Testis (tissue), 3 donors: Measurements from ENCODE around the gene DSP. TPM values are rescaled to one million over a fixed set of nuclear protein-coding genes. Genes with fewer than 3 reads are reported as not detected.

Experiments used
- DNase-seq: peaks from one replicate; pipeline ENCODE4 v3.0.0-alpha.2; 2019
- H3K27ac ChIP-seq, 2 donors: fragments of 200-600 bp; sonication (generic); one replicate each; pipeline ENCODE4 v1.5.1; 2019
- H3K27me3 ChIP-seq: fragments of 200-600 bp; sonication (generic); one replicate; pipeline ENCODE4 v1.5.1; 2019
- H3K36me3 ChIP-seq: fragments of 200-600 bp; sonication (generic); one replicate; pipeline ENCODE4 v1.5.1; 2017; ENCODE audit warnings: low read depth; ENCODE audit errors: missing control alignments
- H3K4me1 ChIP-seq: fragments of 200-600 bp; sonication (generic); one replicate; pipeline ENCODE4 v1.5.1; 2019
- H3K4me3 ChIP-seq, 2 donors: fragments of 200-600 bp; sonication (generic); one replicate each; pipeline ENCODE4 v1.5.1; 2017 to 2019
- H3K9me3 ChIP-seq: fragments of 200-600 bp; sonication (generic); one replicate; pipeline ENCODE4 v1.5.1; 2017
- CTCF ChIP-seq, 3 experiments: fragments of 450-650 bp in 2 of 3; fragments of 200-600 bp in 1 of 3; sonication (generic) in 1 of 3; IDR thresholded peaks; one replicate each; pipeline ENCODE4 v1.5.1; 2016 to 2019; ENCODE audit warnings: antibody characterized with exemption in 3 of 3, mild to moderate bottlenecking in 2 of 3, moderate library complexity in 1 of 3
- POLR2A ChIP-seq: fragments of 450-650 bp; IDR thresholded peaks from one replicate; pipeline ENCODE4 v1.6.1; 2017; ENCODE audit warnings: antibody characterized with exemption, mild to moderate bottlenecking, moderate library complexity
- WGBS, 2 donors: methylation state at CpG; one replicate each; pipeline ENCODE4 v1.1.5; 2018; 5-methylcytosine and 5-hydroxymethylcytosine counted together
- intact Hi-C: fragments of 100-400 bp; cut with DNase I; formaldehyde crosslinking; loops from one replicate; pipeline ENCODE4 v1.15.1; 2023; ENCODE audit warnings: low total_unique reads
- polyA plus RNA-seq: library from polyadenylated mRNA; stranded (reverse); fragments of 350-450 nt; fragmentation: Illumina TruSeq; extraction: RNeasy Lipid Tissue Mini Kit (QIAGEN cat#74804); gene quantifications from one replicate; pipeline ENCODE4 v1.2.3, GENCODE V29; 2014; ENCODE audit warnings: low read depth, low replicate concordance; ENCODE audit not compliant: insufficient read depth
- total RNA-seq, 2 donors: library from RNA; depleted of rRNA; stranded (reverse); fragments of >200 nt; gene quantifications; one replicate each; pipeline ENCODE4 v1.2.3, GENCODE V29; 2016

Gene DSP
- total and polyA plus RNA-seq, 3 donors from 2014 or later: 3.6 to 4.5 (median 4.1) TPM

- H3K27me3 ChIP-seq: no peaks in the 10 kb centered on the region
- no peaks in the 10 kb centered on the region for H3K36me3 ChIP-seq
- TF ChIP-seq CTCF (IDR thresholded peaks at IDR 0.05) (no peak), POLR2A (no peak)
- no peak overlapping the region for H3K4me3 ChIP-seq
- no peak for DNase-seq
- no peak overlapping the region for H3K27ac ChIP-seq
- H3K9me3 ChIP-seq: no peaks in the 10 kb centered on the region
- intact Hi-C loops: no loop called here
- no peaks in the 10 kb centered on the region for H3K4me1 ChIP-seq
Measured at GRCh38 chr6:7522873-7523272, 18.6 kb upstream of the DSP start.

DNA sequence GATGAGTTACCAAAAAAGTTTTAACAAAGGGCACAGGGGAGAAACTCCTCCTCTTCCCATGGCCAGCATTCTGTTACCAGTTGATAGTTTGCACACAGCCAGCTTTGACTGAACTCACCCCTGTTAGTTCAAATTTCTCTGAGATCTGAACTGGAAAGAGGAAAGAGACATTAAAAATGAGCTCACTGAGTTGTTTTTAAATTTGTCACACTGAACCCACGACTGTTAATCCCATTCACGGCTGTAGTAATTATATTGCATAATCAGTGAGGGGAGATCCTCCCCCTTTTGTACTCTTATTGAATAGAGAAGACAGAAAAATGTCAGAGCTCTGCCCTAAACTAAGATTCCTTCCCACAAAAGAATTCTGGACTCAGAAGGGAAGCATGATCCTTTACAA is 17.5 kb upstream of the DSP start:
- intact Hi-C loops: no loop called here
- 37 to 61% methylated on average over 2 of the region's 2 CpGs for WGBS, 2 donors
- no peak overlapping the region for H3K4me3 ChIP-seq
- DNase-seq: no peak
- no peaks in the 10 kb centered on the region for H3K36me3 ChIP-seq
- H3K4me1 ChIP-seq: no peaks in the 10 kb centered on the region
- H3K27ac ChIP-seq: no peak overlapping the region
- H3K9me3 ChIP-seq: no peaks in the 10 kb centered on the region
- H3K27me3 ChIP-seq: no peaks in the 10 kb centered on the region
- TF ChIP-seq POLR2A (no peak), CTCF (IDR thresholded peaks at IDR 0.05) (no peak)

- 45 to 48% methylated on average over 11 of the region's 11 CpGs for whole genome bisulfite sequencing, 2 donors
- Histone ChIP-seq H3K27ac (no peak overlapping the region), H3K36me3 (no peaks in the 10 kb centered on the region), H3K4me3 (no peak overlapping the region), H3K9me3 (no peaks in the 10 kb centered on the region), H3K27me3 (no peaks in the 10 kb centered on the region), H3K4me1 (no peaks in the 10 kb centered on the region)
- intact Hi-C loops: no loop called here
- TF ChIP-seq POLR2A (no peak), CTCF (IDR thresholded peaks at IDR 0.05) (no peak)
- no peak for DNase-seq
Measured at GRCh38 chr6:7526755-7527154, 14.7 kb upstream of the DSP start.

DNA sequence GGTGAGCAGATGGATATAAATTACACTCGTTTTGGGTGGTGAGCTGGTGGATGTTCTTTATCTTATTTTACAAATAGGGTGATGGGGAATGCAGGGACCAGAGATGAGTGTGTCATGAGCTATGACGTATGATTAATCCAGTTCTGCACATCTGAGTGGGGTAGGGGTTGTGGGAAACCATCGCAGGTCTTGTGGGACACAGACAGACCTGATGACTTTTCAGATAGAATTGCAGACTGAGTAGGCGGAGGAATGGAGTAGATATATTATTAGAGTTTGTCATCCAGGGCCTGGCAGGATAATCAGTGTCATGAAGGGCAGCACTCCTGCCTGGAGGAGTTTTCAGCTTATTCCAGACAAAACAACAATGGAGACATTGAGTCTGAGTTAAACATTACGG is 12.9 kb upstream of the DSP start:
- DNase-seq: no peak
- Histone ChIP-seq H3K9me3 (no peaks in the 10 kb centered on the region), H3K27ac (no peak overlapping the region), H3K4me3 (no peak overlapping the region), H3K4me1 (no peaks in the 10 kb centered on the region), H3K27me3 (no peaks in the 10 kb centered on the region), H3K36me3 (no peaks in the 10 kb centered on the region)
- TF ChIP-seq CTCF (IDR thresholded peaks at IDR 0.05) (no peak), POLR2A (no peak)
- intact Hi-C loops: no loop called here
- 39 to 54% methylated on average over 5 of the region's 5 CpGs for WGBS, 2 donors

DNA sequence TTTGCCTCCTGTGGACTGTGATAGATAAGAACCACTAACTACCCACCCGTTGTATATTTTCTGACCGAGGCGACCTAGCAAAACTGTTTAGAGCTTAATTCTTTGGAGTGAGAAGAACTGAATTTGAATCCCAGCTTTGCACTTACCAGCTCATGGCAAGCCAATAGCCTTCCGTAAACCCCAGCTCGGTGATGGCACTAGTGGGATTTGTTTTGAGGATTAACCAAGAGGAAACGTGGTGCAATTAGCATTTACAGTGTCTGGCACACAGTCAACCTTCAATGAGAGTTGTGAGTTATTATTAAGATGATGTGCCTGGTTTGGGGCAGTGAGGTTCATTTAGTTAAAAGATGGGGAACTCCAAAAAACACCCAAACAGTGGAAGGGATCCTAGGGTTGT is 12.3 kb upstream of the DSP start:
- TF ChIP-seq CTCF (IDR thresholded peaks at IDR 0.05) (no peak), POLR2A (no peak)
- no peaks in the 10 kb centered on the region for H3K4me1 ChIP-seq
- no peaks in the 10 kb centered on the region for H3K27me3 ChIP-seq
- intact Hi-C loops: no loop called here
- DNase-seq: no peak
- no peak overlapping the region for H3K27ac ChIP-seq
- no peaks in the 10 kb centered on the region for H3K9me3 ChIP-seq
- no peaks in the 10 kb centered on the region for H3K36me3 ChIP-seq
- H3K4me3 ChIP-seq: no peak overlapping the region
- WGBS, 2 donors: 52 to 54% methylated on average over 6 of the region's 6 CpGs
